ENCODE measurements around the gene ZNF365. TPM values are rescaled to one million over a fixed set of nuclear protein-coding genes. Genes with fewer than 3 reads are reported as not detected.
"Not testable (repeated sequence)": the region's sequence is repeated elsewhere in the genome, so short reads cannot be mapped to it uniquely, and the experiment has no call there.

Gene ZNF365
- total RNA-seq, 1 experiment from 2014 or later = 0.59 TPM

- no peak for TF ChIP-seq GABPB1 (CRISPR knock-in tag; IDR thresholded peaks at IDR 0.05)
- TF ChIP-seq CTCF (IDR thresholded peaks at IDR 0.05) = no peak
These were observed 22.7 kb downstream of the ZNF365 start (continued) for GRCh38 chr10:62396864-62397263.

GRCh38 chr10:62399211-62399610 lies 25.0 kb downstream of the ZNF365 start:
- Mint-ChIP-seq H3K27me3 (ENCODE audit: low read depth) (peaks cover 4% of the 10 kb centered on the region; the same call in 1 of the 2 replicates), H3K4me1 (peaks cover 8% of the 10 kb centered on the region; the same call in 1 of the 2 replicates), H3K36me3 (no peaks in the 10 kb centered on the region), H3K4me3 (no peak overlapping the region), H3K27ac (no peak overlapping the region), H3K9me3 (0 out of 2 replicates have a peak, but pooled peaks cover 4% of the 10 kb centered on the region)
- no peak for TF ChIP-seq MLX (CRISPR knock-in tag; IDR thresholded peaks at IDR 0.05)
- ChIA-PET CTCF (no interaction called here), POLR2A (no interaction called here)
- no peak for ATAC-seq
- no peak for DNase-seq (ENCODE audit: low spot score)

- Mint-ChIP-seq H3K36me3 (peaks cover 1% of the 10 kb centered on the region; the same call in 1 of the 2 replicates), H3K4me3 (no peak overlapping the region), H3K27ac (no peak overlapping the region), H3K4me1 (no peaks in the 10 kb centered on the region), H3K27me3 (ENCODE audit: low read depth) (peaks cover 7% of the 10 kb centered on the region; the same call in 1 of the 2 replicates), H3K9me3 (peaks cover 8% of the 10 kb centered on the region)
- TF ChIP-seq JAZF1 (CRISPR knock-in tag; IDR thresholded peaks at IDR 0.05) (no peak), ATF6 (CRISPR knock-in tag; IDR thresholded peaks at IDR 0.05) (no peak), ZNF512 (CRISPR knock-in tag; IDR thresholded peaks at IDR 0.05; ENCODE audit: borderline replicate concordance) (no peak), ZNF232 (CRISPR knock-in tag; IDR thresholded peaks at IDR 0.05) (no peak), NR2C2 (CRISPR knock-in tag; IDR thresholded peaks at IDR 0.05) (no peak), ZNF532 (CRISPR knock-in tag; IDR thresholded peaks at IDR 0.05; ENCODE audit: borderline replicate concordance) (no peak), ZNF423 (CRISPR knock-in tag; IDR thresholded peaks at IDR 0.05) (no peak), ZNF416 (CRISPR knock-in tag; IDR thresholded peaks at IDR 0.05) (no peak), SMAD3 (CRISPR knock-in tag; IDR thresholded peaks at IDR 0.05; ENCODE audit: borderline replicate concordance) (no peak)
- POLR2A ChIA-PET = no interaction called here
- CTCF ChIA-PET = no interaction called here
- no peak for DNase-seq (ENCODE audit: low spot score)
- no peak for ATAC-seq
These were observed 28.3 kb downstream of the ZNF365 start for GRCh38 chr10:62402508-62402907.

- H3K36me3 Mint-ChIP-seq; H3K27ac Mint-ChIP-seq; POLR2A ChIA-PET; H3K4me3 Mint-ChIP-seq; H3K27me3 Mint-ChIP-seq (ENCODE audit: low read depth); DNase-seq (ENCODE audit: low spot score); ATAC-seq; H3K4me1 Mint-ChIP-seq: not testable (repeated sequence)
- CTCF ChIA-PET = interaction anchor here (0.6 kb wide), 1 partner anchor 632 kb away, joined by 4 read pairs; no protein-coding TSS in a partner anchor
- peaks cover 47% of the 10 kb centered on the region for H3K9me3 Mint-ChIP-seq
These were observed 36.4 kb downstream of the ZNF365 start for GRCh38 chr10:62410528-62410927.

- POLR2A ChIA-PET; CTCF ChIA-PET; H3K27ac Mint-ChIP-seq; ATAC-seq; DNase-seq (ENCODE audit: low spot score); H3K36me3 Mint-ChIP-seq; H3K27me3 Mint-ChIP-seq (ENCODE audit: low read depth); H3K4me3 Mint-ChIP-seq; H3K4me1 Mint-ChIP-seq: not testable (repeated sequence)
- peaks cover 47% of the 10 kb centered on the region for H3K9me3 Mint-ChIP-seq
These were observed 36.8 kb downstream of the ZNF365 start for GRCh38 chr10:62410934-62411333.

Data from WTC11 (cell line).